DOHH2 (cell line): ENCODE measurements around the gene PPP1R7.

Source experiments
- H3F3A ChIP-seq: fragments of 200-600 bp; sonication (generic), shearing (Covaris generic); 2 replicates; pipeline ENCODE4 v1.6.0; 2016; ENCODE audit warnings: antibody characterized with exemption, mild to moderate bottlenecking; ENCODE audit not compliant: control insufficient read depth, insufficient read depth
- H3K27ac ChIP-seq: fragments of 200-600 bp; sonication (generic); 2 replicates; pipeline ENCODE4 v1.5.1; 2014; ENCODE audit warnings: low read depth, mild to moderate bottlenecking, low read length, moderate library complexity
- H3K27me3 ChIP-seq: fragments of 200-600 bp; sonication (generic); 2 replicates; pipeline ENCODE4 v1.6.1; 2014; ENCODE audit warnings: mild to moderate bottlenecking, low read length, mixed read lengths; ENCODE audit not compliant: control insufficient read depth
- H3K36me3 ChIP-seq: fragments of 200-600 bp; sonication (generic); 2 replicates; pipeline ENCODE4 v1.6.1; 2014; ENCODE audit warnings: mild to moderate bottlenecking, low read length, moderate library complexity, mixed read lengths; ENCODE audit not compliant: control insufficient read depth
- H3K4me1 ChIP-seq: fragments of 200-600 bp; sonication (generic); 2 replicates; pipeline ENCODE4 v1.6.1; 2014; ENCODE audit warnings: mild to moderate bottlenecking, low read length, mixed read lengths; ENCODE audit not compliant: control insufficient read depth
- H3K4me2 ChIP-seq: fragments of 200-600 bp; sonication (generic); 2 replicates; pipeline ENCODE4 v1.6.0; 2014; ENCODE audit warnings: mild to moderate bottlenecking, low read length, moderate library complexity
- H3K4me3 ChIP-seq: fragments of 200-600 bp; sonication (generic); 2 replicates; pipeline ENCODE4 v1.5.1; 2014; ENCODE audit warnings: mild to moderate bottlenecking, low read length, mixed read lengths
- H3K79me2 ChIP-seq: fragments of 200-600 bp; sonication (generic); 2 replicates; pipeline ENCODE4 v1.6.1; 2014; ENCODE audit warnings: mild to moderate bottlenecking, low read length, mixed read lengths; ENCODE audit not compliant: control insufficient read depth
- H3K9me2 ChIP-seq: fragments of 200-600 bp; sonication (generic); replicated peaks from 2 replicates; pipeline ENCODE4 v1.6.1; 2014; ENCODE audit warnings: mild to moderate bottlenecking, low read length, mixed read lengths; ENCODE audit not compliant: control insufficient read depth
- H3K9me3 ChIP-seq: fragments of 200-600 bp; sonication (generic); 2 replicates; pipeline ENCODE4 v1.6.1; 2014; ENCODE audit warnings: antibody characterized with exemption, low read length, mixed read lengths; ENCODE audit not compliant: control insufficient read depth, insufficient read depth
- H4K20me1 ChIP-seq: fragments of 200-600 bp; sonication (generic); 2 replicates; pipeline ENCODE4 v1.6.0; 2014; ENCODE audit warnings: low read depth, mild to moderate bottlenecking, antibody characterized with exemption, low read length, moderate library complexity; ENCODE audit not compliant: control insufficient read depth, insufficient read depth
- EZH2phosphoT487 ChIP-seq: fragments of 200-600 bp; sonication (generic); IDR thresholded peaks from 2 replicates; pipeline ENCODE4 v1.6.1; 2017; ENCODE audit warnings: borderline replicate concordance, mild to moderate bottlenecking, antibody characterized with exemption, low read length, moderate library complexity, mixed read lengths
- TF ChIP-seq, protein P1 (sequence below): fragments of 200-600 bp; sonication (generic); IDR thresholded peaks from one replicate; pipeline ENCODE4 v1.5.1; 2014; ENCODE audit warnings: antibody characterized with exemption, mild to moderate bottlenecking, low read depth, low read length; ENCODE audit not compliant: poor library complexity, severe bottlenecking

PPP1R7 gene

DNA sequence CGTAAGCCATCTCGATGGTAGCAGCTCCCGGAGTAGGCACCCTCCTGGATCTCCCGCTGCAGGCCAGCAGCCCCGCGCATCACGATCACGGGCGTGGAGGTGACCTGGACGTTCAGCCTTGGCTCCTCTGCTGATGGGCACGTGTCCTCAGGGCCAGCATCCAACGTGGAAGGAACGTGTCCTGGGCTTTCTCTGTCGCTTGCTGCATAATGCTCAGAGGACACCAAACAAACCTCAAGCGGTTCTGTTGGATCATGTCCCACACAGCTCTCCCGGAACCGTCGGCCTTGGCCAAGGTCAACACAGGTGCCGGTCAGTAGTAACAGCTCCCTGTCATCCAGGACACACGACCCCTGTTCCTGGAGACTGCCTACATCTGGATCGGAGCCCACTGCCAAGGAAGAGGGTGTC is 24.1 kb upstream of the PPP1R7 start:
- no peaks in the 10 kb centered on the region for H3K4me1 ChIP-seq
- H3K4me3 ChIP-seq = no peak overlapping the region
- H3K27ac ChIP-seq = no peak overlapping the region
- H4K20me1 ChIP-seq = no peaks in the 10 kb centered on the region
- TF ChIP-seq, protein P1, sequence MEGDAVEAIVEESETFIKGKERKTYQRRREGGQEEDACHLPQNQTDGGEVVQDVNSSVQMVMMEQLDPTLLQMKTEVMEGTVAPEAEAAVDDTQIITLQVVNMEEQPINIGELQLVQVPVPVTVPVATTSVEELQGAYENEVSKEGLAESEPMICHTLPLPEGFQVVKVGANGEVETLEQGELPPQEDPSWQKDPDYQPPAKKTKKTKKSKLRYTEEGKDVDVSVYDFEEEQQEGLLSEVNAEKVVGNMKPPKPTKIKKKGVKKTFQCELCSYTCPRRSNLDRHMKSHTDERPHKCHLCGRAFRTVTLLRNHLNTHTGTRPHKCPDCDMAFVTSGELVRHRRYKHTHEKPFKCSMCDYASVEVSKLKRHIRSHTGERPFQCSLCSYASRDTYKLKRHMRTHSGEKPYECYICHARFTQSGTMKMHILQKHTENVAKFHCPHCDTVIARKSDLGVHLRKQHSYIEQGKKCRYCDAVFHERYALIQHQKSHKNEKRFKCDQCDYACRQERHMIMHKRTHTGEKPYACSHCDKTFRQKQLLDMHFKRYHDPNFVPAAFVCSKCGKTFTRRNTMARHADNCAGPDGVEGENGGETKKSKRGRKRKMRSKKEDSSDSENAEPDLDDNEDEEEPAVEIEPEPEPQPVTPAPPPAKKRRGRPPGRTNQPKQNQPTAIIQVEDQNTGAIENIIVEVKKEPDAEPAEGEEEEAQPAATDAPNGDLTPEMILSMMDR = no peak
- no peak for TF ChIP-seq EZH2phosphoT487
- no peak overlapping the region for H3K4me2 ChIP-seq
- no peaks in the 10 kb centered on the region for H3K9me2 ChIP-seq
- H3K36me3 ChIP-seq = peaks cover 46% of the 10 kb centered on the region
- no peaks in the 10 kb centered on the region for H3K27me3 ChIP-seq
- H3F3A ChIP-seq = peaks cover 8% of the 10 kb centered on the region; the same call in 1 of the 2 replicates
- H3K79me2 ChIP-seq = no peaks in the 10 kb centered on the region
- no peaks in the 10 kb centered on the region for H3K9me3 ChIP-seq

DNA sequence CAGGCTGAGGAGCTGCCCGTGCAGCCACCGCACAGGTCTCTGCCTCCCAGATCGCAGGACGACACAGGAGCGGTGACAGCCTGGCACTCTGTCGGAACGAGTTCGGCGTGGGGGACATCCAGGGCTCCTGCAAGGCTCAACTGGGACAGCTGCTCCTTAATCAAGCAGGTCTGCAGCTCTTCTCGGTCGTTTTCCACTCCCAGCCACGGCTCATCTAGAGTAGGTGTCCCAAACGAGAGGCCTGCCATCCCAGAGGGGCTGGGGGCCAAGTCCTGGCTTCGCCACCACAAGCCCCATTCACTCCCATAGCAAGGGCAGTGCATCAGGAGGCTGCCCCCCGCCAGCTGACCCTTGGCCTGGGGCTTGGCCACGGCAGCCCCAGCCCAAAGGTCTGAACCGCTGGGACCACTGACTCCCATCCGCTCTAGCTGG is 23.5 kb upstream of the PPP1R7 start:
- no peaks in the 10 kb centered on the region for H3K9me2 ChIP-seq
- H3K4me1 ChIP-seq = no peaks in the 10 kb centered on the region
- H3K4me2 ChIP-seq = no peak overlapping the region
- H4K20me1 ChIP-seq = no peaks in the 10 kb centered on the region
- no peaks in the 10 kb centered on the region for H3K27me3 ChIP-seq
- no peak for TF ChIP-seq EZH2phosphoT487
- TF ChIP-seq, protein P1 = no peak
- H3K79me2 ChIP-seq = no peaks in the 10 kb centered on the region
- no peak overlapping the region for H3K27ac ChIP-seq
- no peaks in the 10 kb centered on the region for H3K9me3 ChIP-seq
- peaks cover 6% of the 10 kb centered on the region; the same call in 1 of the 2 replicates for H3F3A ChIP-seq
- H3K4me3 ChIP-seq = no peak overlapping the region
- peaks cover 41% of the 10 kb centered on the region for H3K36me3 ChIP-seq

DNA sequence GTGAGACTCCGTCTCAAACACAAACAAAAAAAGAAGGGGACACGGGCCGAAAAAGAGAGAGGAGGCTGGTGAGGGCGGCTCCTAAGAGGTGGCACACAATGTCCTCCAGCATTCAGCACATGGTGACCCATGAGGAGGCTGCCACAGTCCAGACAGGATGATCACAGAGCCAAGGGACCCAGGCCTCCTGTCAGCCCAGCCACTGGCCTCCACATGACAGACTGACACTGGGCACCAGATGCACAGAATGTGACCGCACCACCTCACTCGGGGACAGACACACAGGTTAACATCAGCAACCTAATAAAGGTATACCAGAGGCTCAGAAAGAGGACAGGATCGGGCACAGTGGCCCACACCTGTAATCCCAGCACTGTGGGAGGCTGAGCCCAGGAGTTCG is 22.0 kb upstream of the PPP1R7 start:
- H3K36me3 ChIP-seq = peaks cover 38% of the 10 kb centered on the region
- H3K9me2 ChIP-seq = no peaks in the 10 kb centered on the region
- H3K27me3 ChIP-seq = no peaks in the 10 kb centered on the region
- TF ChIP-seq, protein P1 = no peak
- no peak for TF ChIP-seq EZH2phosphoT487
- no peaks in the 10 kb centered on the region for H3K4me1 ChIP-seq
- no peaks in the 10 kb centered on the region for H3K9me3 ChIP-seq
- H3F3A ChIP-seq = no peaks in the 10 kb centered on the region
- H3K79me2 ChIP-seq = no peaks in the 10 kb centered on the region
- H3K4me2 ChIP-seq = no peak overlapping the region
- H3K27ac ChIP-seq = no peak overlapping the region
- no peak overlapping the region for H3K4me3 ChIP-seq
- H4K20me1 ChIP-seq = no peaks in the 10 kb centered on the region
